HCT116 (cell line): ENCODE results near the gene SKI. TPM values are rescaled to one million over a fixed set of nuclear protein-coding genes. Genes with fewer than 3 reads are reported as not detected.

Source experiments
- ATAC-seq: fragments of 200-7000 bp; cut with Tn5 transposase; 2 replicates; pipeline ENCODE4 v1.9.1; 2020; ENCODE audit warnings: mild to moderate bottlenecking, moderate library complexity
- BruUV-seq: library from RNA; stranded (reverse); fragments of 400-500 nt; replicated peaks from 2 replicates; lab custom pipeline; 2021; lab: Mats Ljungman, UMichigan
- CTCF ChIA-PET: fragments of 300-600 bp; sonication (Branson Sonifier 250); formaldehyde crosslinking; loops from one replicate; lab custom pipeline; 2021; ENCODE audit warnings: antibody characterized with exemption; lab: Charles Lee
- POLR2A ChIA-PET: fragments of 300-600, 350-600 bp; sonication (Branson Sonifier 250); formaldehyde crosslinking; loops from one replicate; lab custom pipeline; 2021; ENCODE audit warnings: antibody characterized with exemption; lab: Charles Lee
- RAD21 ChIA-PET, 2 experiments: fragments of 300-600 bp; sonication (Branson Sonifier 250); formaldehyde crosslinking; loops; one replicate each; lab custom pipeline; 2023; ENCODE audit warnings: low total read pairs in 2 of 2; ENCODE audit not compliant: uncharacterized antibody in 2 of 2, unreplicated experiment in 2 of 2, low non-redundant PET in 1 of 2; lab: Charles Lee
- DNase-seq: peaks from one replicate; pipeline ENCODE4 v3.0.0-alpha.2; 2010; ENCODE audit warnings: low read depth, low spot score
- H2AFZ ChIP-seq: fragments of 200-600 bp; shearing (Covaris generic), sonication (generic); 2 replicates; pipeline ENCODE4 v1.6.1; 2017; ENCODE audit warnings: low read depth, mixed run types, mixed read lengths, antibody characterized with exemption, low read length; ENCODE audit not compliant: poor library complexity, severe bottlenecking
- H3K27ac ChIP-seq: 2 replicates; pipeline ENCODE4 v1.5.1; 2012; ENCODE audit warnings: low read depth, low read length
- H3K27me3 ChIP-seq: fragments of 200-600 bp; sonication (generic); 2 replicates; pipeline ENCODE4 v1.6.1; 2016; ENCODE audit warnings: mixed run types, low read length, mixed read lengths; ENCODE audit not compliant: insufficient read depth
- H3K36me3 ChIP-seq, 2 experiments: fragments of 200-500 bp in 1 of 2; fragments of 200-600 bp in 1 of 2; sonication (Bioruptor generic) in 1 of 2; sonication (generic) in 1 of 2; 2 replicates each; pipeline versions ENCODE4 v1.5.1 to v1.6.1; 2014 to 2016; ENCODE audit warnings: low read length in 2 of 2, inconsistent platforms in 1 of 2, mixed read lengths in 1 of 2, mixed run types in 1 of 2; ENCODE audit not compliant: insufficient read depth in 2 of 2, control insufficient read depth in 1 of 2
- H3K4me1 ChIP-seq, 2 experiments: fragments of 200-600 bp in 1 of 2; sonication (generic) in 1 of 2; 2 replicates each; pipeline versions ENCODE4 v1.5.1 to v1.6.1; 2012 to 2017; ENCODE audit warnings: low read length in 2 of 2, inconsistent platforms in 1 of 2, mild to moderate bottlenecking in 1 of 2, mixed read lengths in 1 of 2, mixed run types in 1 of 2, moderate library complexity in 1 of 2; ENCODE audit not compliant: insufficient read depth in 2 of 2, control insufficient read depth in 1 of 2
- H3K4me2 ChIP-seq: fragments of 200-600 bp; sonication (generic); 2 replicates; pipeline ENCODE4 v1.6.1; 2017; ENCODE audit warnings: mixed run types, low read length, mixed read lengths
- H3K4me3 ChIP-seq, 2 experiments: fragments of 200-600 bp in 1 of 2; sonication (generic) in 1 of 2; replicated peaks in 1 of 2; 2 replicates each; pipeline ENCODE4 v1.5.1; 2011 to 2016; ENCODE audit warnings: low read length in 2 of 2, control low read depth in 1 of 2, low read depth in 1 of 2, mild to moderate bottlenecking in 1 of 2, mixed read lengths in 1 of 2, mixed run types in 1 of 2
- H3K79me2 ChIP-seq: fragments of 200-600 bp; sonication (generic); 2 replicates; pipeline ENCODE4 v1.6.1; 2017; ENCODE audit warnings: mild to moderate bottlenecking, mixed run types, low read length, moderate library complexity, mixed read lengths; ENCODE audit not compliant: insufficient read depth
- H3K9ac ChIP-seq: fragments of 200-600 bp; sonication (generic); 2 replicates; pipeline ENCODE4 v1.6.1; 2016; ENCODE audit warnings: low read length, mixed read lengths
- H3K9me2 ChIP-seq: fragments of 200-600 bp; sonication (generic), shearing (Covaris generic); 2 replicates; pipeline ENCODE4 v1.6.1; 2017; ENCODE audit warnings: mixed run types, mild to moderate bottlenecking, moderate library complexity; ENCODE audit not compliant: insufficient read depth
- H3K9me3 ChIP-seq, 2 experiments: fragments of 200-500 bp in 1 of 2; fragments of 200-600 bp in 1 of 2; sonication (Bioruptor generic) in 1 of 2; sonication (generic) in 1 of 2; 2 replicates each; pipeline ENCODE4 v1.6.1; 2014 to 2017; ENCODE audit warnings: low read length in 2 of 2, mixed read lengths in 2 of 2, inconsistent platforms in 1 of 2, low read depth in 1 of 2, mild to moderate bottlenecking in 1 of 2, mixed run types in 1 of 2, moderate library complexity in 1 of 2; ENCODE audit not compliant: control insufficient read depth in 1 of 2, insufficient read depth in 1 of 2
- H4K20me1 ChIP-seq: fragments of 200-600 bp; sonication (generic), shearing (Covaris generic); 2 replicates; pipeline ENCODE4 v1.6.1; 2017; ENCODE audit warnings: mixed run types, mild to moderate bottlenecking, moderate library complexity; ENCODE audit not compliant: insufficient read depth
- EGR1 ChIP-seq: IDR thresholded peaks from 2 replicates; pipeline ENCODE4 v1.6.1; 2012; ENCODE audit warnings: low read depth
- ELF1 ChIP-seq: IDR thresholded peaks from 2 replicates; pipeline ENCODE4 v1.6.1; 2012; ENCODE audit warnings: low read depth, borderline replicate concordance
- JUND ChIP-seq: IDR thresholded peaks from 2 replicates; pipeline ENCODE4 v1.6.1; 2012
- POLR2AphosphoS5 ChIP-seq: IDR thresholded peaks from 2 replicates; pipeline ENCODE4 v1.6.1; 2011; ENCODE audit warnings: mild to moderate bottlenecking, low read depth, low read length, moderate library complexity
- SP1 ChIP-seq: IDR thresholded peaks from 2 replicates; pipeline ENCODE4 v1.6.1; 2012; ENCODE audit warnings: low read depth
- YY1 ChIP-seq: IDR thresholded peaks from 2 replicates; pipeline ENCODE4 v1.6.1; 2011; ENCODE audit warnings: low read length, low read depth, moderate library complexity, mild to moderate bottlenecking; ENCODE audit not compliant: insufficient replicate concordance; ENCODE audit errors: extremely low read depth
- intact Hi-C: fragments of 100-400 bp; cut with micrococcal nuclease; formaldehyde crosslinking; loops from 2 replicates; pipeline ENCODE4 v1.10.0; 2022
- total RNA-seq: library from RNA; stranded (reverse); gene quantifications from one replicate; pipeline ENCODE4 v1.2.1, GENCODE V29; 2021; ENCODE audit not compliant: unreplicated experiment
- TF ChIP-seq, protein P1 (sequence below): IDR thresholded peaks from 2 replicates; pipeline ENCODE4 v1.6.1; 2012
- TF ChIP-seq, protein P2 (sequence below), 3 experiments: fragments of 200-600 bp in 1 of 3; sonication (generic) in 1 of 3; IDR thresholded peaks in 2 of 3; conservative IDR thresholded peaks in 1 of 3; 2 replicates each; pipeline ENCODE4 v1.5.1; 2012 to 2017; ENCODE audit warnings: low read depth in 2 of 3, low read length in 2 of 3, antibody characterized with exemption in 1 of 3, borderline replicate concordance in 1 of 3, control low read depth in 1 of 3, mild to moderate bottlenecking in 1 of 3, mixed read lengths in 1 of 3, mixed run types in 1 of 3, moderate library complexity in 1 of 3; ENCODE audit not compliant: insufficient read depth in 1 of 3

The SKI gene
- total RNA-seq, 1 experiment from 2014 or later: 56.2 TPM

DNA sequence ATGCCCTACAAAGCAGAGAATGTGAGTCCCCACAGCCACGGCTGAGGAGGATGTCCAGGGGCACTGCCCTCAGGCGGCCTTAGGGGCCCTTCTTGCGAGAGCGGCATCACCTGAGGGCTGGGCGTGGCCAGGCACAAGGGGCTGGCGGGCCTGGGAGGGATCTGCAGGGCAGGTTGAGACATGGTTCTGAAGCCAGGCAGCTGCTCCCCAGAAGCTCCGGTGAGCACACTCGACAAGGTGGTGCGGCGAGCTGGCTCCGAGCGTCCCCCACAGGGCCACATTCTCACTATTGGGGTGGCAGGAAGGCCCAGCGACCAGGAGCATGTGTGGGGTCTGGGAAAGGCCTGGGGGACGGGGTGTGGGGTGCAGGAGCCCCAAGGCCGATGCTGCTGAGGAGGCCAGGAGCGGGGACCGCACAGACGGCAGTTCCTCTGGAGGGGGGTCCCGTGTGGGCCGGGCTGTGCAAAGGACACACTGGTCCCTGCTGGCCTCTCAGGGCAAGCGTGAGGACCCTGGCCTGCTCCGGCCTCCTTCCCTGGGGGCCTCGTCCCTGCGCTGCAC is 116.1 kb downstream of the SKI start:
- TF ChIP-seq JUND: no peak
- TF ChIP-seq YY1: no peak
- TF ChIP-seq, protein P1, sequence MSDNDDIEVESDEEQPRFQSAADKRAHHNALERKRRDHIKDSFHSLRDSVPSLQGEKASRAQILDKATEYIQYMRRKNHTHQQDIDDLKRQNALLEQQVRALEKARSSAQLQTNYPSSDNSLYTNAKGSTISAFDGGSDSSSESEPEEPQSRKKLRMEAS: no peak

GRCh38 chr1:2344744-2345296 is 116.7 kb downstream of the SKI start:
- no peak for DNase-seq
- Histone ChIP-seq H2AFZ (no peak overlapping the region), H3K27me3 (no peaks in the 10 kb centered on the region), H3K4me1 (no peaks in the 10 kb centered on the region), H3K9me3 (no peaks in the 10 kb centered on the region), H3K27ac (no peak overlapping the region), H3K9ac (no peak overlapping the region), H3K79me2 (no peaks in the 10 kb centered on the region), H4K20me1 (no peaks in the 10 kb centered on the region), H3K9me2 (no peaks in the 10 kb centered on the region), H3K36me3 (no peaks in the 10 kb centered on the region), H3K4me3 (no peak overlapping the region), H3K4me2 (no peak overlapping the region)
- TF ChIP-seq, protein P2, sequence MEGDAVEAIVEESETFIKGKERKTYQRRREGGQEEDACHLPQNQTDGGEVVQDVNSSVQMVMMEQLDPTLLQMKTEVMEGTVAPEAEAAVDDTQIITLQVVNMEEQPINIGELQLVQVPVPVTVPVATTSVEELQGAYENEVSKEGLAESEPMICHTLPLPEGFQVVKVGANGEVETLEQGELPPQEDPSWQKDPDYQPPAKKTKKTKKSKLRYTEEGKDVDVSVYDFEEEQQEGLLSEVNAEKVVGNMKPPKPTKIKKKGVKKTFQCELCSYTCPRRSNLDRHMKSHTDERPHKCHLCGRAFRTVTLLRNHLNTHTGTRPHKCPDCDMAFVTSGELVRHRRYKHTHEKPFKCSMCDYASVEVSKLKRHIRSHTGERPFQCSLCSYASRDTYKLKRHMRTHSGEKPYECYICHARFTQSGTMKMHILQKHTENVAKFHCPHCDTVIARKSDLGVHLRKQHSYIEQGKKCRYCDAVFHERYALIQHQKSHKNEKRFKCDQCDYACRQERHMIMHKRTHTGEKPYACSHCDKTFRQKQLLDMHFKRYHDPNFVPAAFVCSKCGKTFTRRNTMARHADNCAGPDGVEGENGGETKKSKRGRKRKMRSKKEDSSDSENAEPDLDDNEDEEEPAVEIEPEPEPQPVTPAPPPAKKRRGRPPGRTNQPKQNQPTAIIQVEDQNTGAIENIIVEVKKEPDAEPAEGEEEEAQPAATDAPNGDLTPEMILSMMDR (IDR thresholded peaks at IDR 0.05 in 2 of 3, conservative IDR thresholded peaks at IDR 0.05 in 1 of 3; ENCODE audit: borderline replicate concordance in 1 of 3, insufficient read depth in 1 of 3, low read depth in 2 of 3, low read length in 2 of 3): no peak
- no peak for TF ChIP-seq POLR2AphosphoS5
- no peak for TF ChIP-seq YY1
- TF ChIP-seq ELF1: no peak
- TF ChIP-seq SP1: no peak
- TF ChIP-seq EGR1: no peak
- intact Hi-C loops: no loop called here
- ChIA-PET RAD21 (no interaction called here), CTCF (no interaction called here), POLR2A (no interaction called here)
- ATAC-seq: no peak
- BruUV-seq: no TSS peak

More for the DNA sequence above, 116.1 kb downstream of the SKI start:
- no peaks in the 10 kb centered on the region for H3K9me3 ChIP-seq
- intact Hi-C loops: no loop called here
- H2AFZ ChIP-seq: no peak overlapping the region
- no peak overlapping the region for H3K27ac ChIP-seq
- H3K36me3 ChIP-seq: no peaks in the 10 kb centered on the region
- no peaks in the 10 kb centered on the region for H3K9me2 ChIP-seq
- no peaks in the 10 kb centered on the region for H3K79me2 ChIP-seq
- ChIA-PET POLR2A (no interaction called here), CTCF (no interaction called here), RAD21 (no interaction called here)
- no peak overlapping the region for H3K9ac ChIP-seq
- no peak overlapping the region for H3K4me2 ChIP-seq
- no peak for ATAC-seq
- H3K4me1 ChIP-seq: no peaks in the 10 kb centered on the region
- no peak overlapping the region for H3K4me3 ChIP-seq
- DNase-seq: no peak
- no TSS peak for BruUV-seq
- H3K27me3 ChIP-seq: no peaks in the 10 kb centered on the region
- no peaks in the 10 kb centered on the region for H4K20me1 ChIP-seq
